Measurements from ENCODE around the gene PPP1R12B.
"Not testable (repeated sequence)": the region's sequence is repeated elsewhere in the genome, so short reads cannot be mapped to it uniquely, and the experiment has no call there.

Gene PPP1R12B

DNA sequence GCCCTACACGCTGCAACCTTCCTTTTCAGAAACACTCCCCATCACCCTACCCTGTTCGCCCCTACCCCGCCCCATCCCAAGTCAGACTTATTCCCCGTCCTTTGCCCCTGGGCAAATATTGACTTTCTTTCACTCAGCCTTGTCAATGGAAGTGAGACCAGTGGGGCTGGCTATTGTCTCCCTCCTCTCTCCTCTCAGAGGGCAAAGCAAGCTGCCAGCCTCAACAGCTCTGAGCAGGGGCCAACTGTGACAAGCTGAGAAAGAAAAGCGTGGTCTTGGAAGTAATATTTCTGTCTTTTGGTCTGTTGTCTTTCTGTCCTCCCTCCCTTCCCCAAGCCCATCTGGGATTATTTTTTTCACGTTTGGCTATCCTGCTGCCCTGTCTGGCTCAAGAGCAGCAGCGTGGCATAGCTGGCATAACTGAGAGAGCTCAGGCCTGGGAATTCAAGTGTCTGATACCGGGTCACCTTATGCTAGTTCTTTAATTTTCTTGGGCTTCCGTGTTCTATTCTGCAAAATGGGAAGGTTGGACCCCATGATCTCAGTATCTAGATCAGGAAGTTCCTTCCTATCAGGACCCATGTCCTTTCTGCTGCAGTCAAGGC is 290.3 kb downstream of the PPP1R12B start:
- not testable (repeated sequence) for DNase-seq

DNA sequence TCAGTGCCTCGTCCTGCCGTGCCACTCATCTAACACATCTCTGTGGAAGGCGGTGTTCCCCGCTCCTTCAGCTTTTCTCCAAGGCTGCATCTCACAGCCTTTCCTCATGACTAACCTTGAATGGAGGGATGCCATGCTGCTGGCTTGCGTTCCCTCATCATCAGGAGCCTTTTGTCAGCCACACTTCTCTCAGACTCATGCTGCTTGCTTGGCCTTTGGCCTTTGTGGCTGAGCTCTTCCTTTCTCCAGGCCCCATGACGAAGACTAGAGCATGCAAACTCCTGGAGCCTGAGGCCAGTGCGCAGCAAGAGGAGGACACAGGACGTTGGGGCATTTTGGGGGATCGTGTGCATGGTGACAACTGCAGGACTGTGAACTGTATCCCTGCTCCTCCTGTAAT is 291.0 kb downstream of the PPP1R12B start:
- DNase-seq = no peak

DNA sequence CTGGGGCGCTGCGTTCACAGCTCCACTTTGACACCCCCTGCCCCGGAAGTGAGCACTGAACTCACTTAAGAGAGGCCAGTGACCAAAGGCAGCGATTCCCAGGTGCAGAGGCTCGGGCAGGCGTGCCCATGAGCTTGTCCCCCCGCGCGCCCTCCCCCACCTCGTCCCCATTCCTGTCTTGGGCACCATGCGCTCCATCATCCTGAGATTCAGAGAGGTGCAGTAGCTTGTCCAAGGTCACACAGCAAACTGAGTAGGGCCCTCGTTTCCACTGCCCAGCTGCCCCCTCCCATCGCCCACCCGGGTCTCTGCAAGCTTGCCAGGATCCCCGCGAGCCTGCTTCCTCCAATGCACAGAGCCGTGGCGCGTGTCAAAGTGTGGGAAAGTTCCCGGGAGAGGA is 293.7 kb downstream of the PPP1R12B start:
- no peak for DNase-seq

Data from SHP77 treated with DMSO at 0.1 percent for 48 hours (cell line).